ENCODE results near the gene STAMBPL1. TPM values are rescaled to one million over a fixed set of nuclear protein-coding genes. Genes with fewer than 3 reads are reported as not detected.

STAMBPL1 gene
- total RNA-seq, 1 donor from 2014 or later = 1.5 TPM

- TF ChIP-seq, protein P1, sequence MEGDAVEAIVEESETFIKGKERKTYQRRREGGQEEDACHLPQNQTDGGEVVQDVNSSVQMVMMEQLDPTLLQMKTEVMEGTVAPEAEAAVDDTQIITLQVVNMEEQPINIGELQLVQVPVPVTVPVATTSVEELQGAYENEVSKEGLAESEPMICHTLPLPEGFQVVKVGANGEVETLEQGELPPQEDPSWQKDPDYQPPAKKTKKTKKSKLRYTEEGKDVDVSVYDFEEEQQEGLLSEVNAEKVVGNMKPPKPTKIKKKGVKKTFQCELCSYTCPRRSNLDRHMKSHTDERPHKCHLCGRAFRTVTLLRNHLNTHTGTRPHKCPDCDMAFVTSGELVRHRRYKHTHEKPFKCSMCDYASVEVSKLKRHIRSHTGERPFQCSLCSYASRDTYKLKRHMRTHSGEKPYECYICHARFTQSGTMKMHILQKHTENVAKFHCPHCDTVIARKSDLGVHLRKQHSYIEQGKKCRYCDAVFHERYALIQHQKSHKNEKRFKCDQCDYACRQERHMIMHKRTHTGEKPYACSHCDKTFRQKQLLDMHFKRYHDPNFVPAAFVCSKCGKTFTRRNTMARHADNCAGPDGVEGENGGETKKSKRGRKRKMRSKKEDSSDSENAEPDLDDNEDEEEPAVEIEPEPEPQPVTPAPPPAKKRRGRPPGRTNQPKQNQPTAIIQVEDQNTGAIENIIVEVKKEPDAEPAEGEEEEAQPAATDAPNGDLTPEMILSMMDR (IDR thresholded peaks at IDR 0.05; ENCODE audit: insufficient read depth, low read depth, low read length) = no peak
- TF ChIP-seq EZH2 (IDR thresholded peaks at IDR 0.05; ENCODE audit: insufficient read depth, low read length) = no peak
- Histone ChIP-seq H3K36me3 (ENCODE audit: insufficient read depth, low read length) (peaks cover 15% of the 10 kb centered on the region), H3K4me3 (ENCODE audit: insufficient read depth, low read depth, low read length) (no peak overlapping the region), H3K9me3 (ENCODE audit: insufficient read depth, low read depth, low read length) (no peaks in the 10 kb centered on the region), H3K27me3 (ENCODE audit: insufficient read depth, low read length) (no peaks in the 10 kb centered on the region), H3K4me1 (ENCODE audit: insufficient read depth, low read length) (peaks cover 6% of the 10 kb centered on the region), H4K20me1 (ENCODE audit: insufficient read depth, low read length) (peaks cover 46% of the 10 kb centered on the region), H3K27ac (ENCODE audit: low read depth, low read length) (no peak overlapping the region), H3K9ac (ENCODE audit: low read length) (no peak overlapping the region), H3K79me2 (ENCODE audit: insufficient read depth, low read length) (peaks cover 27% of the 10 kb centered on the region), H3K4me2 (ENCODE audit: low read length) (no peak overlapping the region), H2AFZ (ENCODE audit: low read depth, low read length) (no peak overlapping the region)
- DNase-seq (ENCODE audit: low read depth) (no peak), FAIRE-seq (no peak)
- Mint-ChIP-seq H3K36me3 (ENCODE audit: low read depth, unreplicated experiment) (peaks cover 30% of the 10 kb centered on the region), H3K9me3 (ENCODE audit: unreplicated experiment) (no peaks in the 10 kb centered on the region), H3K27me3 (ENCODE audit: low read depth, unreplicated experiment) (no peaks in the 10 kb centered on the region), H3K27ac (ENCODE audit: unreplicated experiment) (no peak overlapping the region), H3K4me3 (ENCODE audit: unreplicated experiment) (no peak overlapping the region), H3K4me1 (ENCODE audit: low read depth, unreplicated experiment) (no peaks in the 10 kb centered on the region)
Measured at GRCh38 chr10:88944813-88945212, 64.8 kb downstream of the STAMBPL1 start.

- Mint-ChIP-seq H3K36me3 (ENCODE audit: low read depth, unreplicated experiment) (peaks cover 23% of the 10 kb centered on the region), H3K27me3 (ENCODE audit: low read depth, unreplicated experiment) (no peaks in the 10 kb centered on the region), H3K9me3 (ENCODE audit: unreplicated experiment) (no peaks in the 10 kb centered on the region), H3K4me3 (ENCODE audit: unreplicated experiment) (no peak overlapping the region), H3K4me1 (ENCODE audit: low read depth, unreplicated experiment) (peaks cover 4% of the 10 kb centered on the region), H3K27ac (ENCODE audit: unreplicated experiment) (no peak overlapping the region)
- H2AFZ ChIP-seq (ENCODE audit: low read depth, low read length) = no peak overlapping the region
- peaks cover 45% of the 10 kb centered on the region for H4K20me1 ChIP-seq (ENCODE audit: insufficient read depth, low read length)
- peaks cover 11% of the 10 kb centered on the region for H3K36me3 ChIP-seq (ENCODE audit: insufficient read depth, low read length)
- no peak overlapping the region for H3K4me3 ChIP-seq (ENCODE audit: insufficient read depth, low read depth, low read length)
- no peaks in the 10 kb centered on the region for H3K27me3 ChIP-seq (ENCODE audit: insufficient read depth, low read length)
- no peak for TF ChIP-seq EZH2 (IDR thresholded peaks at IDR 0.05; ENCODE audit: insufficient read depth, low read length)
- TF ChIP-seq, protein P1 (IDR thresholded peaks at IDR 0.05; ENCODE audit: insufficient read depth, low read depth, low read length) = no peak
- H3K4me1 ChIP-seq (ENCODE audit: insufficient read depth, low read length) = peaks cover 11% of the 10 kb centered on the region
- H3K79me2 ChIP-seq (ENCODE audit: insufficient read depth, low read length) = peaks cover 40% of the 10 kb centered on the region
- no peaks in the 10 kb centered on the region for H3K9me3 ChIP-seq (ENCODE audit: insufficient read depth, low read depth, low read length)
- no peak overlapping the region for H3K27ac ChIP-seq (ENCODE audit: low read depth, low read length)
- no peak overlapping the region for H3K4me2 ChIP-seq (ENCODE audit: low read length)
- FAIRE-seq (no peak), DNase-seq (ENCODE audit: low read depth) (no peak)
- H3K9ac ChIP-seq (ENCODE audit: low read length) = no peak overlapping the region
Measured at GRCh38 chr10:88946200-88946599, 66.2 kb downstream of the STAMBPL1 start.

GRCh38 chr10:88946965-88947590 is 67.0 kb downstream of the STAMBPL1 start:
- Mint-ChIP-seq H3K27me3 (ENCODE audit: low read depth, unreplicated experiment) (no peaks in the 10 kb centered on the region), H3K4me1 (ENCODE audit: low read depth, unreplicated experiment) (peaks cover 12% of the 10 kb centered on the region), H3K4me3 (ENCODE audit: unreplicated experiment) (no peak overlapping the region), H3K27ac (ENCODE audit: unreplicated experiment) (no peak overlapping the region), H3K9me3 (ENCODE audit: unreplicated experiment) (no peaks in the 10 kb centered on the region), H3K36me3 (ENCODE audit: low read depth, unreplicated experiment) (peaks cover 14% of the 10 kb centered on the region)
- peaks cover 43% of the 10 kb centered on the region for H3K79me2 ChIP-seq (ENCODE audit: insufficient read depth, low read length)
- no peaks in the 10 kb centered on the region for H3K9me3 ChIP-seq (ENCODE audit: insufficient read depth, low read depth, low read length)
- no peak overlapping the region for H3K27ac ChIP-seq (ENCODE audit: low read depth, low read length)
- H3K27me3 ChIP-seq (ENCODE audit: insufficient read depth, low read length) = no peaks in the 10 kb centered on the region
- peak; percentile 42 for DNase-seq (ENCODE audit: low read depth)
- no peak overlapping the region for H3K4me3 ChIP-seq (ENCODE audit: insufficient read depth, low read depth, low read length)
- no peak for TF ChIP-seq EZH2 (IDR thresholded peaks at IDR 0.05; ENCODE audit: insufficient read depth, low read length)
- TF ChIP-seq, protein P1 (IDR thresholded peaks at IDR 0.05; ENCODE audit: insufficient read depth, low read depth, low read length) = no peak
- H3K36me3 ChIP-seq (ENCODE audit: insufficient read depth, low read length) = peaks cover 5% of the 10 kb centered on the region
- peak overlapping the region; percentile 16 for H3K4me2 ChIP-seq (ENCODE audit: low read length)
- H3K9ac ChIP-seq (ENCODE audit: low read length) = no peak overlapping the region
- peaks cover 37% of the 10 kb centered on the region for H4K20me1 ChIP-seq (ENCODE audit: insufficient read depth, low read length)
- FAIRE-seq = peak; percentile 9
- peaks cover 17% of the 10 kb centered on the region for H3K4me1 ChIP-seq (ENCODE audit: insufficient read depth, low read length)
- H2AFZ ChIP-seq (ENCODE audit: low read depth, low read length) = no peak overlapping the region

Data from astrocyte (in vitro differentiated cells and primary cell).